Ishikawa (cell line): ENCODE measurements around the gene C3orf18.

ENCODE experiments used
- REST ChIP-seq: IDR thresholded peaks from 2 replicates; pipeline ENCODE4 v1.6.1; 2012; ENCODE audit warnings: low read depth, mild to moderate bottlenecking
- TEAD4 ChIP-seq: IDR thresholded peaks from 2 replicates; pipeline ENCODE4 v1.6.1; 2012

- no peak for TF ChIP-seq TEAD4
- TF ChIP-seq REST, result no peak
Measured at GRCh38 chr3:50588759-50589433, 21.3 kb upstream of the C3orf18 start.
